Vagina (tissue), 2 donors: ENCODE data around the gene KAT7.
A peak's percentile ranks its signal among the peaks of the same experiment; 100 is the strongest.

Source experiments
- POLR2A ChIP-seq, 2 donors: fragments of 450-650 bp; IDR thresholded peaks; one replicate each; pipeline ENCODE4 v1.6.1; 2017; ENCODE audit warnings: antibody characterized with exemption in 2 of 2, mild to moderate bottlenecking in 2 of 2, moderate library complexity in 2 of 2
- TF ChIP-seq, protein P1 (sequence below), 3 experiments: fragments of 450-650 bp in 2 of 3; fragments of 200-600 bp in 1 of 3; sonication (generic) in 1 of 3; IDR thresholded peaks; one replicate each; pipeline ENCODE4 v1.5.1; 2017 to 2019; ENCODE audit warnings: antibody characterized with exemption in 3 of 3, mild to moderate bottlenecking in 2 of 3, moderate library complexity in 2 of 3

DNA sequence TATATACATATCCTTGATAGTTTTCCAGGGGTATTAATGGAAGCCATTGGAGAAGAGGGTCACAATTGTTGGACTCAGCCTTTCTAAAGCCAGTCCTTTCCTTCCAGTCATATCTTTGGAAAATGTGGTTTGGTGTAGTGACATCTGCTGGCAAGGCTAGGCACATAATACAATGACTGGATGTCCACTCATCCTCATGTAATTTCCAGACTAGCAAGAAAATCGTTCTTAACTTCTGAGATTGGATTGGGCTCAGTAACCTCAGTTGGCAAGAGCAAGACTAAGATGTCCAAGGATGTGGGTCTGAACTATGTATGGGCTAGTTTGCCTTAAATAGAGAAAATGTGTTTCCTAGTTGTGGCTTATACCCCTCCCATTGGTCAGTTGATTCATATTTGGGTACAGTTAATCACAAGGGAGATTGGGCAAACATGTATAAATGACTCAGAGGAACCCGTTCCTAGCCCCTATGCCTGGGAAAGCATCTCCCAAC is 8.7 kb upstream of the KAT7 start:
- TF ChIP-seq, protein P1, sequence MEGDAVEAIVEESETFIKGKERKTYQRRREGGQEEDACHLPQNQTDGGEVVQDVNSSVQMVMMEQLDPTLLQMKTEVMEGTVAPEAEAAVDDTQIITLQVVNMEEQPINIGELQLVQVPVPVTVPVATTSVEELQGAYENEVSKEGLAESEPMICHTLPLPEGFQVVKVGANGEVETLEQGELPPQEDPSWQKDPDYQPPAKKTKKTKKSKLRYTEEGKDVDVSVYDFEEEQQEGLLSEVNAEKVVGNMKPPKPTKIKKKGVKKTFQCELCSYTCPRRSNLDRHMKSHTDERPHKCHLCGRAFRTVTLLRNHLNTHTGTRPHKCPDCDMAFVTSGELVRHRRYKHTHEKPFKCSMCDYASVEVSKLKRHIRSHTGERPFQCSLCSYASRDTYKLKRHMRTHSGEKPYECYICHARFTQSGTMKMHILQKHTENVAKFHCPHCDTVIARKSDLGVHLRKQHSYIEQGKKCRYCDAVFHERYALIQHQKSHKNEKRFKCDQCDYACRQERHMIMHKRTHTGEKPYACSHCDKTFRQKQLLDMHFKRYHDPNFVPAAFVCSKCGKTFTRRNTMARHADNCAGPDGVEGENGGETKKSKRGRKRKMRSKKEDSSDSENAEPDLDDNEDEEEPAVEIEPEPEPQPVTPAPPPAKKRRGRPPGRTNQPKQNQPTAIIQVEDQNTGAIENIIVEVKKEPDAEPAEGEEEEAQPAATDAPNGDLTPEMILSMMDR (IDR thresholded peaks at IDR 0.05): peak in 2 of 3 experiments; percentile 34 to 57
- no peak for TF ChIP-seq POLR2A (IDR thresholded peaks at IDR 0.05)
